ENCODE results near the gene GRHPR.
"Not testable (repeated sequence)": the region's sequence is repeated elsewhere in the genome, so short reads cannot be mapped to it uniquely, and the experiment has no call there.

The GRHPR gene

DNA sequence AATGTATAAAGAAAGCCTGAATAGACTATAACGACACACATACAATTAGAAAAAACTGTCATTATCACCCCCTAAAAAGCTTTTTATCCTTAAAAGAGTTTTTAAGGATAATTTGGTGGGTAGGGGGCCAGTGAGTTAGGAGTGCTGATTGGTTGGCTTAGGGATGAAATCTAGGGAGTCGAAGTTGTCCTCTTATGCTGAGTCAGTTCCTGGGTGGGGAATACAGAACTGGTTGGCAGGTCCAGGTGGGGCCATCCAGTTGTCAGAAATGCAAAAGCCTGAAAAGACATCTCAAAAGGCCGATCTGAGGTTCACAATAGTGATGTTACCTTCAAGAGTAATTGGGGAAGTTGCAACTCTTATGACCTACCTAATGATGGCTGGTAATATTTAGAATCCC, 29.1 kb downstream of the GRHPR start:
- DNase-seq, result no peak

DNA sequence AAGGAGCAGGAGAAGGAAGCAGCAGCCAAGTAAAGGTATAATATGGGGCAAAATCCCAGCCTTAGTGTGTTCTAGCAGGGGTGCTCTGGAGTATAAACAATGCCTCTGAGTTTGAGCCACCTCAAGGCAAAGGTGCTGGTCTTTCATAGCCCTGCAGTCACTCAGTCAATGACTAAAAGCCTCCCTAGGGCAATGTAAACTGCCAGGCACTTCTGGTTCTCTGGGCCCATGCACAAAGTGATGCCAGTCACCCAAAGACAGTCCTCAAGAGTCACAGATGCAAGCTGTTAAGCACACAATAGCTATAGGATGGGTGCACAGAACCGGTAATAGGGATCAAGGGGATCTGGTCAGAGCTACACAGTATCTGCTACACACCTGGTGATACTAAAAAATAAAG, 30.1 kb downstream of the GRHPR start:
- no peak for DNase-seq

- no peak for DNase-seq
Measured at GRCh38 chr9:37453827-37454226, 31.3 kb downstream of the GRHPR start.

GRCh38 chr9:37454238-37454637, 31.7 kb downstream of the GRHPR start:
- DNase-seq, result no peak

DNA sequence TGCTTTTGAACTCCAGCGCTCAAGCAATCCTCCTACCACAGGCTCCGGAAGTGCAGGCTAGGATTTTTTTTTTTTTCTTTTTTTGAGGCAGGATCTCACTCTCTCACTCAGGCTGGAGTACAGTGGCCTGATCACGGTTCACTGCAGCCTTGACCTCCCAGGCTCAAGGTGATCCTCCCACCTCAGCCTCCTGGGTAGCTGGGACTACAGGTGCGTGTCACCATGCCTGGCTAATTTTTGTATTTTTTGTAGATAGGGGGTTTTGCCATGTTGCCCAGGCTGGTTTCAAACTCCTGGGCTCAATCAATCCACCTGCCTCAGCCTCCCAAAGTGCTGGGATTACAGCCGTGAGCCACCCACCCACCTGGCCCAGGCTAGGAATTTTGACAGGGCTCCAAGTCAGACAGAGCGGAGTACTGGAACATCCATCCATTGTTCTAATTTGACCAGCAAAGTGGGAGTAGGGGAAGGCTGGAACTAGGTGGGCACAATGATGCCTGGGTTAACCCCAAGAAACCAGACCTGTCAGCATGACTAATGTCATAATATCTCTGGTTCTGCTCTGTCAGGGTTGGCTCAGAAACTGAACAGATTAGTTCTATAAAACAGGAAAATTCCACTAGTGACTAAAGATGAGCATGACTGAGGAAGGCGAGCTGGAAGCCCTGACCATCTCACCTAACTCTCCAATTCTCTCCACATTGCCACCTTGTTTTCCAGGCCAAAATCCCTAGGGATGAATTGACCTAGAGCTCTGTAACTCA, 33.6 kb downstream of the GRHPR start:
- DNase-seq, result no peak

DNA sequence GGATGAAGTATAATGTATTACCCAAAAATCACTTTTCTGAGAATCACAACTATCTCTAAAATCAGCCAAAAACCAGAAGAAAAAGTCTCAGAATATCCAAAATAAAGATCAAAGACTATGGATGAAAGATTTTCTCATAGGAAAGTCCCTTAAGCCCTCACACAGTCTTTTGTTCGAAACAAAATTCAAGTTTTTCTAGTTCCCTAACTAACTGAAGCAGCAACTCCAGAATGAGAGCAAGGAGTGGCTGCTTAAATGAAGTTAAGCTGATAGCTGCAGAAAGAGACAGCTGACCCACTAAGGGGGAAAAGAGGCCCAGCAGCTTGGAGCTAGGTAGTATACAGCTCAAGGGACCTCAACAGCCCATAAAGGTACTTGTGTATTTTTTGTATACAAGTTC, 34.3 kb downstream of the GRHPR start:
- DNase-seq, result no peak

DNA sequence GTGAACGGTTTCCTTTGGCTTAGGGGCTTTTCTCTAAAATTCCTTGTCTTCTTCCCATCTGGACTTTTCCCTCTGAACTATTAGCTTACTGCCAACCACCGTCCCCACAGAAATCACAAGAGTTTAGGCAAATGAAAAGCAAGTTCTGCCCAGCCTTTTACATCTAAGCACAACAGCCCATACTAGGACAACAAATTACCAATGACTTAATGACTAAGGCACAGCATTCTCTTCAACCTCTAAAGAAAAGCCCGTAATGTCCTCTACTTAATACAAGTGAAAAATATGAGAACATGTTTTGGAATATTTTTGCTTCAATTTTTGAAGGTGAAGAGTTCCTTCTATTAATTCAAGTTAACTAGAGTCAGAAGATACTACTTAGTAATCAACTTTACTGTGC, 41.5 kb downstream of the GRHPR start:
- DNase-seq, result no peak

DNA sequence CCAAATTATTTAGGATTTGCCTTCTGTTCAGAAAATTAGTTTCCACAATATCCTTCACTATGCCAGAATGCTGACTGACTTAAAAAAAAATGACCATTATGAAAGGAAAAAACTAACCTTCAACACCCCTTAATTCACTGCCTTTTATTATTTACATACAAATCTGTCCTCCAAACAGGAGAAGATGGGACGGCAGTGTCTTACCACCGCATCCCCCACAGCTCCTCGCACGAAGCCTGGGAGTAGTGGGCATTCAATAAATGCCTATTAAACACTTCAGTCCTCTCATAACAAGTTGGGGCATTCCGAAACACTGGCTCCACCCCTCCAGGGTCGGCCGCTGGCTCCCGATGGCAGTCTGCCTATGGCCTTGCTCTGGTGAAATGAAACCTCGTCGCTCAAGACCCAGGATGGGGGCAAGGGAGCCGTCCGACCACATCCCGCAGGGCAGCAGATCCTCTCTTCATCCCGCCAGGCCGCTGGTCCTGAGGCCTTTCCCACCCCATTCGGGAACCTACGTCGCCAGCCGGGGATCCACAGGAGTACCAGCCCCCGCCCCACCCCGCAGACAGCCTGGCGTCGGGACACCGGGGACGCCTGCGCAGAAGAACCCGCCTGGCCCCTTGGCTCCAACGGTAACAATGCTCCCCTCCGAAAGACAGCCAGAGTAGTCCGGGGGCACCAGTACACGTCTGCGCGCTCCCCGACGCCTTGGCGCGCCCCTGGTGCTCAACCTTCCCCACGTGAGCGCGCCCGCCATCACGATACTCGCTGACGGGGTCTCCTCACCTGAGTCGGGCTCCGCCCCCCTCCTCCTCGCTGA, 42.1 kb downstream of the GRHPR start:
- DNase-seq, result peak; percentile 81

- peak; percentile 98 for DNase-seq
Measured at GRCh38 chr9:37465249-37466036, 42.9 kb downstream of the GRHPR start, which contains the start of gene ZBTB5. ZBTB5 (minus strand) TSS chr9:37465450; CDS start chr9:37442551, 22,899 bp downstream.

DNA sequence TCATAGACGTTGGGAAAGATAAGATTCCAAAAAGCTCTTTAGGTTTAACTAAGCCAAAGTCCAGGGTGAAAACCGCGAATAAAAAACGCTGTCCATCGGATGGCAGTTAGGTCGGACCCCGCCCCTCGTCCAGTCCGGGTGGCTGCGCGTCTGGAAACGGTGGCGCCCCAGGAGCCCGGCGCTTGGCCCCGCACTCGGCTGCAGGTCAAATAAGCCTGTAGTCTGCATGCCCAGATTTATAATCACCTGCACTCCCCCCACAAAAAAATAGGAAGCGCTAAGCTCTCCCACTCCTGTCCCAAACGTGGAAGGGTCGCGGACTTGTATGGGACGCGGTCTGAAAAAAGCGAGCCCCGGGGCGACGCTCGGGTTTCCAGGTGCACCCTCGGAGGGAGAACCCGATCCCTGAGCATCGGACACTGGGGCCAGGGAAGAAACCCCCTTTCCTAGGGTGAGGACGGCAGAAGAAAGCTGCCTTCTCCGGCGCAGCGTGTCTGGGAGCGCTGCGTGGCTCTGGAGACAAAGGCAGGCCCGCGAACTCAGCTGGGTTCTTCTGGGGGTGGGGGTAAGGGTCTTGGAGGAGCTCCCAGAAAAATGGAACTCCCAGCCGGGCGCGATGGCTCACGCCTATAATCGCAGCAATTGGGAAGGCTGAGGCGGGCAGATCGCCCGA, 43.7 kb downstream of the GRHPR start:
- DNase-seq, result peak; percentile 20

DNA sequence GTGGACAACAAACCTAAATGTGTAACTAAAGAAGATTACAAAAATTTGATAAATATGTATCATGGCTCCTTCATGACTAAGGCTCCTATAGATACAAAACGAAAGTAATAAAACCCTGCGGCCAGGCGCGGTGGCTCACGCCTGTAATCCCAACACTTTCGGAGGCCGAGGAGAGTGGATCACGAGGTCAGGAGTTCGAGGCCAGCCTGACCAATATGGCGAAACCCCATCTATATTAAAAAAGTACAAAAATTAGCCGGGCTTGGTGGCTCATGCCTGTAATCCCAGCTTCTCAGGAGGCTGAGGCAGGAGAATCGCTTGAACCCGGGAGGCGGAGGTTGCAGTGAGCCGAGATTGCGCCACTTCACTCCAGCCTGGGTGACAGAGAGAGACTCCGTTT, 45.0 kb downstream of the GRHPR start:
- DNase-seq, result not testable (repeated sequence)

DNA sequence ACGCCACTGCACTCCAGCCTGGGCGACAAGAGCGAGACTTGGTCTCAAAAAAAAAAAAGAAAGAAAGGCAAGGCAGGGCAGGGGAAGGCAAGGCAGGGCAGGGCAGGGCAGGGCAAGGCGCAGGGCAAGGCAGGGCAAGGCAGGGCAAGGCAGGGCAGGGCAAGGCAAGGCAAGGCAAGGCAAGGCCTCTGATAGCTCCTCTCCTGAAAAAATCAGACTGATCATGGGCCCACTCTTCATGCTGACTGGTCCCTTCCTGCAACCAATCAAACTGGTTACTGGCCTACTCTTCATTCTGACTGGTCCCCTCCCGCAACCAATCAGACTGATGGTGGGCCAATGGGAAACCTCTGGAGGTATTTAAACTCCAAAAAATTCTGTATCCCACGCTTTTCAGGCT, 46.1 kb downstream of the GRHPR start:
- DNase-seq, result no peak

GRCh38 chr9:37471942-37472684, 49.6 kb downstream of the GRHPR start:
- no peak for DNase-seq

GRCh38 chr9:37473982-37474381, 51.5 kb downstream of the GRHPR start:
- DNase-seq, result not testable (repeated sequence)

- no peak for DNase-seq
Measured at GRCh38 chr9:37474438-37474837, 51.9 kb downstream of the GRHPR start.

DNA sequence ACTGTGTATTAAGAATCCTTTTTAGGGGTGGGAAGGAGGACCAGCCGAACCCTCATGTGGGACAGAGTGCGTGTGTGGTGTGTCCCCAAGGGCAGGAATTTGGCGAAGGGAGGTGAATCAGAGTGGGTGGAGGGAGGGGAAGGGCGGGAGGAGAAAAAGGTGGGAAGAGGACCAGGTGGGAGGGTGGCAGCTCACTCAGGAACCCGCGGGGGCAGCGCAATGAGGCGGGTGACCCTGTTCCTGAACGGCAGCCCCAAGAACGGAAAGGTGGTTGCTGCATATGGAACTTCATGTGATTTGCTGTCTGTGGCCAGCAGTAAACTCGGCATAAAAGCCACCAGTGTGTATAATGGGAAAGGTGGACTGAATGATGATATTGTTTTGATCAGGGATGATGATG, 54.4 kb downstream of the GRHPR start:
- DNase-seq, result no peak

GRCh38 chr9:37477443-37477842, 54.9 kb downstream of the GRHPR start:
- not testable (repeated sequence) for DNase-seq

GRCh38 chr9:37477987-37478619, 55.6 kb downstream of the GRHPR start:
- DNase-seq, result not testable (repeated sequence)

GRCh38 chr9:37480759-37481158, 58.3 kb downstream of the GRHPR start:
- DNase-seq, result no peak

GRCh38 chr9:37485389-37486255, 63.1 kb downstream of the GRHPR start, which contains the start of gene POLR1E:
POLR1E (plus strand) TSS chr9:37485948; CDS start chr9:37486048, 100 bp downstream.
- peak; percentile 95 for DNase-seq
